ENCODE results near the gene PIP5K1C.
"Not testable (repeated sequence)": the region's sequence is repeated elsewhere in the genome, so short reads cannot be mapped to it uniquely, and the experiment has no call there.

PIP5K1C gene

GRCh38 chr19:3661284-3662238 lies 38.7 kb downstream of the PIP5K1C start:
- DNase-seq (ENCODE audit: low read depth, low spot score) = no peak

- DNase-seq (ENCODE audit: low read depth, low spot score) = no peak
These were observed 39.6 kb downstream of the PIP5K1C start for GRCh38 chr19:3660493-3661219.

- no peak for DNase-seq (ENCODE audit: low read depth, low spot score)
These were observed 40.5 kb downstream of the PIP5K1C start for GRCh38 chr19:3659746-3660112.

GRCh38 chr19:3658870-3659745 lies 41.2 kb downstream of the PIP5K1C start:
- no peak for DNase-seq (ENCODE audit: low read depth, low spot score)

GRCh38 chr19:3658004-3658869 lies 42.0 kb downstream of the PIP5K1C start:
- DNase-seq (ENCODE audit: low read depth, low spot score) = no peak

GRCh38 chr19:3657395-3657769 lies 42.9 kb downstream of the PIP5K1C start:
- no peak for DNase-seq (ENCODE audit: low read depth, low spot score)

GRCh38 chr19:3656747-3657394 lies 43.4 kb downstream of the PIP5K1C start:
- DNase-seq (ENCODE audit: low read depth, low spot score) = no peak

- no peak for DNase-seq (ENCODE audit: low read depth, low spot score)
These were observed 44.1 kb downstream of the PIP5K1C start for GRCh38 chr19:3656073-3656746.

GRCh38 chr19:3655402-3656072 lies 44.7 kb downstream of the PIP5K1C start:
- DNase-seq (ENCODE audit: low read depth, low spot score) = no peak

- no peak for DNase-seq (ENCODE audit: low read depth, low spot score)
These were observed 46.3 kb downstream of the PIP5K1C start for GRCh38 chr19:3653865-3654513.

- no peak for DNase-seq (ENCODE audit: low read depth, low spot score)
These were observed 47.0 kb downstream of the PIP5K1C start for GRCh38 chr19:3653081-3653795.

GRCh38 chr19:3652422-3652821 lies 47.8 kb downstream of the PIP5K1C start:
- DNase-seq (ENCODE audit: low read depth, low spot score) = no peak

- DNase-seq (ENCODE audit: low read depth, low spot score) = no peak
These were observed 48.6 kb downstream of the PIP5K1C start for GRCh38 chr19:3651684-3652083.

GRCh38 chr19:3649888-3650287 lies 50.4 kb downstream of the PIP5K1C start:
- no peak for DNase-seq (ENCODE audit: low read depth, low spot score)

GRCh38 chr19:3648037-3648905 lies 52.0 kb downstream of the PIP5K1C start:
- DNase-seq (ENCODE audit: low read depth, low spot score) = no peak

GRCh38 chr19:3647102-3647501 lies 53.2 kb downstream of the PIP5K1C start:
- DNase-seq (ENCODE audit: low read depth, low spot score) = not testable (repeated sequence)
